Neural progenitor cell (in vitro differentiated cells): ENCODE data around the gene ACER1. TPM values are rescaled to one million over a fixed set of nuclear protein-coding genes. Genes with fewer than 3 reads are reported as not detected.

ENCODE experiments used
- DNase-seq: peaks from one replicate; pipeline ENCODE4 v3.0.0-alpha.2; 2016; ENCODE audit warnings: low spot score
- H2AFZ ChIP-seq: fragments of 200-600 bp; sonication (generic); replicated peaks from 2 replicates; pipeline ENCODE4 v1.6.1; 2016; ENCODE audit warnings: antibody characterized with exemption
- H3F3A ChIP-seq: fragments of 200-600 bp; sonication (generic); 2 replicates; pipeline ENCODE4 v1.6.1; 2016; ENCODE audit warnings: antibody characterized with exemption, low read depth
- H3K27ac ChIP-seq: fragments of 200-600 bp; sonication (generic); 2 replicates; pipeline ENCODE4 v1.5.1; 2016; ENCODE audit warnings: mild to moderate bottlenecking
- H3K27me3 ChIP-seq: fragments of 200-600 bp; sonication (generic); 2 replicates; pipeline ENCODE4 v1.6.1; 2016; ENCODE audit warnings: mild to moderate bottlenecking, moderate library complexity
- H3K36me3 ChIP-seq: fragments of 200-600 bp; sonication (generic); 2 replicates; pipeline ENCODE4 v1.5.1; 2016
- H3K4me1 ChIP-seq: fragments of 200-600 bp; sonication (generic); 2 replicates; pipeline ENCODE4 v1.6.1; 2016; ENCODE audit warnings: mixed run types
- H3K4me2 ChIP-seq: fragments of 200-600 bp; sonication (generic); 2 replicates; pipeline ENCODE4 v1.6.1; 2016
- H3K4me3 ChIP-seq: fragments of 200-600 bp; sonication (generic); 2 replicates; pipeline ENCODE4 v1.5.1; 2016
- H3K79me2 ChIP-seq: fragments of 200-600 bp; sonication (generic); 2 replicates; pipeline ENCODE4 v1.6.1; 2016; ENCODE audit warnings: low read depth
- H3K9ac ChIP-seq: fragments of 200-600 bp; sonication (generic); 2 replicates; pipeline ENCODE4 v1.6.1; 2016
- H3K9me3 ChIP-seq: fragments of 200-600 bp; sonication (generic); 2 replicates; pipeline ENCODE4 v1.5.1; 2016; ENCODE audit warnings: low read depth
- H4K20me1 ChIP-seq: fragments of 200-600 bp; sonication (generic); 2 replicates; pipeline ENCODE4 v1.6.1; 2016; ENCODE audit warnings: low read depth
- H3K27ac Mint-ChIP-seq: 3 replicates; pipeline ENCODE4 v1.8.0; 2021; ENCODE audit warnings: mixed read lengths
- H3K27me3 Mint-ChIP-seq: 2 replicates; pipeline ENCODE4 v1.8.0; 2022; ENCODE audit warnings: low read depth, mild to moderate bottlenecking, inconsistent platforms, moderate library complexity, mixed read lengths; ENCODE audit not compliant: insufficient read depth
- H3K36me3 Mint-ChIP-seq: 3 replicates; pipeline ENCODE4 v1.8.0; 2021; ENCODE audit warnings: mixed read lengths
- H3K4me1 Mint-ChIP-seq: 3 replicates; pipeline ENCODE4 v1.8.0; 2021; ENCODE audit warnings: mixed read lengths
- H3K4me3 Mint-ChIP-seq: 3 replicates; pipeline ENCODE4 v1.8.0; 2021; ENCODE audit warnings: mild to moderate bottlenecking, moderate library complexity, mixed read lengths
- H3K9me3 Mint-ChIP-seq: 3 replicates; pipeline ENCODE4 v1.8.0; 2020; ENCODE audit warnings: mixed read lengths
- EZH2 ChIP-seq: fragments of 200-600 bp; sonication (generic); IDR thresholded peaks from 2 replicates; pipeline ENCODE4 v1.6.1; 2017; ENCODE audit warnings: antibody characterized with exemption, mild to moderate bottlenecking, moderate library complexity
- EZH2phosphoT487 ChIP-seq: fragments of 200-600 bp; sonication (generic); IDR thresholded peaks from 2 replicates; pipeline ENCODE4 v1.6.1; 2017; ENCODE audit warnings: antibody characterized with exemption
- total RNA-seq: library from RNA; depleted of rRNA; stranded (reverse); fragments of >200 nt; gene quantifications from 2 replicates; pipeline ENCODE4 v1.2.3, GENCODE V29; 2015; ENCODE audit warnings: low replicate concordance
- TF ChIP-seq, protein P1 (sequence below): fragments of 200-600 bp; sonication (generic); IDR thresholded peaks from 2 replicates; pipeline ENCODE4 v1.5.1; 2017; ENCODE audit warnings: antibody characterized with exemption, mild to moderate bottlenecking

The ACER1 gene
- total RNA-seq, 1 donor from 2014 or later: not detected

DNA sequence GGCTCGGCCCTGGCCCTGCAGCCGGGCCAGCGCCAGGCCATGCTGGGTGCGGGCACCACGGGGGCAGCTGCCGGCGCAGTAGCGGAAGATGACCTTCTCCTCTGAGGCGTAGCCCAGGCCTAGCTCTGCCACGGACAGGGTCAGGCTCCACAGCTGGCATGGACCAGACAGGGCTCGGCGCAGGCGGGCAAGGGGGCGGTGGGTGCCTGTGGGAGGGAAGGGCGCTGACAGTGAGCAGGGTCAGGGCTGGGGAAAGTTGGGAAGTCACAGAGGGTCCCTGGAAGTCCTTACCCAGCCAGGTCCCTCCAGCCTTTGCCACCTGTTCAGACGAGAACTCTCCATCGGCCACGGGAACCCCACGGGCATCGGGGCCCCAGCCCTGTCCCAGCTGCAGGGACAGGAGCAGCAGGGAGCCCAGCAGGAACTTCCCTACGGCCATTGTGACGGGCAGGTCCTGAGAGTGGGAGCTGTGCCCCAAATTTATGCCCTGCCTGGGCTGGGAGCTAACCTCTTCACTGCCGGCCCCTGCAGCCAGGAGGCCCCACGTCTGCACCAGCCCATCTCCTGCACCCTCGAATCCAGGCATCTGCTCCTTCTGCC is 42.1 kb upstream of the ACER1 start, which contains the start of gene PSPN:
Gene PSPN (minus strand): TSS at position 523 of the 600 bp plus-strand sequence. CDS start 84 bp downstream, at position 439.
- no peaks in the 10 kb centered on the region for H3K27me3 ChIP-seq
- H3K27me3 Mint-ChIP-seq: peaks cover 17% of the 10 kb centered on the region
- peaks cover 28% of the 10 kb centered on the region for H3F3A ChIP-seq
- H3K4me3 Mint-ChIP-seq: peak within 1 kb of the TSS; percentile 57
- H3K27ac Mint-ChIP-seq: no peak within 1 kb of the TSS
- peaks cover 14% of the 10 kb centered on the region for H3K36me3 Mint-ChIP-seq
- DNase-seq: no peak
- H2AFZ ChIP-seq: no peak within 1 kb of the TSS
- peaks cover 7% of the 10 kb centered on the region for H4K20me1 ChIP-seq
- peaks cover 4% of the 10 kb centered on the region for H3K4me1 ChIP-seq
- peaks cover 9% of the 10 kb centered on the region for H3K4me1 Mint-ChIP-seq
- H3K9ac ChIP-seq: no peak within 1 kb of the TSS
- H3K27ac ChIP-seq: no peak within 1 kb of the TSS
- H3K9me3 Mint-ChIP-seq: no peaks in the 10 kb centered on the region
- H3K36me3 ChIP-seq: no peaks in the 10 kb centered on the region
- peaks cover 10% of the 10 kb centered on the region for H3K79me2 ChIP-seq
- TF ChIP-seq, protein P1, sequence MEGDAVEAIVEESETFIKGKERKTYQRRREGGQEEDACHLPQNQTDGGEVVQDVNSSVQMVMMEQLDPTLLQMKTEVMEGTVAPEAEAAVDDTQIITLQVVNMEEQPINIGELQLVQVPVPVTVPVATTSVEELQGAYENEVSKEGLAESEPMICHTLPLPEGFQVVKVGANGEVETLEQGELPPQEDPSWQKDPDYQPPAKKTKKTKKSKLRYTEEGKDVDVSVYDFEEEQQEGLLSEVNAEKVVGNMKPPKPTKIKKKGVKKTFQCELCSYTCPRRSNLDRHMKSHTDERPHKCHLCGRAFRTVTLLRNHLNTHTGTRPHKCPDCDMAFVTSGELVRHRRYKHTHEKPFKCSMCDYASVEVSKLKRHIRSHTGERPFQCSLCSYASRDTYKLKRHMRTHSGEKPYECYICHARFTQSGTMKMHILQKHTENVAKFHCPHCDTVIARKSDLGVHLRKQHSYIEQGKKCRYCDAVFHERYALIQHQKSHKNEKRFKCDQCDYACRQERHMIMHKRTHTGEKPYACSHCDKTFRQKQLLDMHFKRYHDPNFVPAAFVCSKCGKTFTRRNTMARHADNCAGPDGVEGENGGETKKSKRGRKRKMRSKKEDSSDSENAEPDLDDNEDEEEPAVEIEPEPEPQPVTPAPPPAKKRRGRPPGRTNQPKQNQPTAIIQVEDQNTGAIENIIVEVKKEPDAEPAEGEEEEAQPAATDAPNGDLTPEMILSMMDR: no peak
- no peak for TF ChIP-seq EZH2phosphoT487
- no peak for TF ChIP-seq EZH2
- H3K4me3 ChIP-seq: no peak within 1 kb of the TSS
- no peak within 1 kb of the TSS for H3K4me2 ChIP-seq
- H3K9me3 ChIP-seq: no peaks in the 10 kb centered on the region

DNA sequence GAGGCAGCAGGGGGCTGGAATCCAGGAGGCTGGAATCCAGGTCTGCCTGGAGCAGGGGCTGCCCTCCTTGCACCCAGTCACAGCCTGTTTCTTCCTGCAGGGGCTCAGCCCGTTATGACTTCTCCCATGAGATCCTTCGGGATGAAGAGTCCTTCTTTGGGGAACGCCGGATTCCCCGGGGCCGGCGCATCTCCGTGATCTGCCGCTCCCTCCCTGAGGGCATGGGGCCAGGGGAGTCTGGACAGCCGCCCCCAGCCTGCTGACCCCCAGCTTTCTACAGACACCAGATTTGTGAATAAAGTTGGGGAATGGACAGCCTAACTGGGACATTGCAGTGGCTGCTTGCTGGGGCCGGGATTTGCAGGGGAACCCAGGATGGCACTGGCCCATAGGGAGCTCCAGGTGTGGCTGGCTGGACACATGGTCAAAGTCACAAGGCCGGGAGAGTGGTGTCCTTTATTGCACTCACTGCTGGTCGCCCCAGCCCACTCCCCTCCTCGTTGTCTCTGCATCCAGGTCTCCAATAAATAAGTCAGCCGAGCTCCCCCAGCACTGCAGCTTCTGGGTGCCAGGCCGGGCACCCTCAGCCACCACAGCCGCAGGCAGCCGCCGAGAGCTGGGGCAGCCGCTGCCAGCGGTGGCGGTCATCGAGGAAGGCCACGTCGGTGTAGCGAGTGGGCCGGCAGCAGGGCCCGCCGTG is 41.4 kb upstream of the ACER1 start:
- Histone ChIP-seq H3K4me1 (peaks cover 4% of the 10 kb centered on the region), H2AFZ (no peak overlapping the region), H3K4me2 (no peak overlapping the region), H3K9me3 (no peaks in the 10 kb centered on the region), H3F3A (peaks cover 28% of the 10 kb centered on the region), H3K79me2 (peaks cover 10% of the 10 kb centered on the region), H3K36me3 (no peaks in the 10 kb centered on the region), H3K27me3 (no peaks in the 10 kb centered on the region), H4K20me1 (peaks cover 7% of the 10 kb centered on the region), H3K27ac (no peak overlapping the region), H3K9ac (no peak overlapping the region), H3K4me3 (no peak overlapping the region)
- peak overlapping the region; percentile 57 for H3K4me3 Mint-ChIP-seq
- TF ChIP-seq EZH2phosphoT487: no peak
- TF ChIP-seq, protein P1: no peak
- TF ChIP-seq EZH2: no peak
- H3K36me3 Mint-ChIP-seq: peaks cover 11% of the 10 kb centered on the region
- peaks cover 9% of the 10 kb centered on the region for H3K4me1 Mint-ChIP-seq
- peaks cover 17% of the 10 kb centered on the region for H3K27me3 Mint-ChIP-seq
- DNase-seq: no peak
- no peaks in the 10 kb centered on the region for H3K9me3 Mint-ChIP-seq
- H3K27ac Mint-ChIP-seq: no peak overlapping the region

DNA sequence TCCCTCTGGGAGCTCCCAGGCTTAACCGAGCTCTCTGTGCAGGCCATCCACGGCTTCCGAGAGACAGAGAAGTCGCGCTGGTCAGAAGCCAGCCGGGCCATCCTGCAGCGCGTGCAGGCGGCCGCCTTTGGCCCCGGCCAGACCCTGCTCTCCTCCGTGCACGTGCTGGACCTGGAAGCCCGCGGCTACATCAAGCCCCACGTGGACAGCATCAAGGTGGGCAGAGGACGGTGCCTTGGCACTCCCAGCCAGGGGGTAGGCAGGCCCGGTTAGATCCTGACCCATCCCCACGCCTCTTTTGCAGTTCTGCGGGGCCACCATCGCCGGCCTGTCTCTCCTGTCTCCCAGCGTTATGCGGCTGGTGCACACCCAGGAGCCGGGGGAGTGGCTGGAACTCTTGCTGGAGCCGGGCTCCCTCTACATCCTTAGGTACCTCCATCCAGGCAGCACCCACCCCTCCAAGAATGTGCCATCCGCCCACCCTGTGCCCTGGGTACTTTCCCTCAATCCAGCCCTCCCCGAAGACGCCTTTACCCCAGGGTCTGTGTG is 40.8 kb upstream of the ACER1 start:
- no peaks in the 10 kb centered on the region for H3K9me3 Mint-ChIP-seq
- Histone ChIP-seq H3K4me3 (peak overlapping the region; percentile 86), H3K9ac (no peak overlapping the region), H3K79me2 (peaks cover 10% of the 10 kb centered on the region), H3K4me1 (peaks cover 4% of the 10 kb centered on the region), H2AFZ (no peak overlapping the region), H3F3A (peaks cover 28% of the 10 kb centered on the region), H3K27me3 (no peaks in the 10 kb centered on the region), H3K4me2 (peak overlapping the region; percentile 68), H4K20me1 (peaks cover 7% of the 10 kb centered on the region), H3K9me3 (no peaks in the 10 kb centered on the region), H3K27ac (no peak overlapping the region), H3K36me3 (no peaks in the 10 kb centered on the region)
- DNase-seq: no peak
- no peak for TF ChIP-seq EZH2
- TF ChIP-seq, protein P1: no peak
- no peak for TF ChIP-seq EZH2phosphoT487
- peaks cover 17% of the 10 kb centered on the region for H3K27me3 Mint-ChIP-seq
- peak overlapping the region; percentile 57 for H3K4me3 Mint-ChIP-seq
- H3K4me1 Mint-ChIP-seq: peaks cover 9% of the 10 kb centered on the region
- H3K36me3 Mint-ChIP-seq: peaks cover 11% of the 10 kb centered on the region
- H3K27ac Mint-ChIP-seq: no peak overlapping the region
